ENCODE results near the gene SLC12A9.

Gene SLC12A9

GRCh38 chr7:100852048-100852872, at the start of gene SLC12A9:
Gene SLC12A9, plus strand, starts transcription at chr7:100852713. Its CDS starts 1,485 bp downstream, at chr7:100854198.
- Histone ChIP-seq H3K4me1 (ENCODE audit: insufficient read depth, low read length, severe bottlenecking) (peaks cover 12% of the 10 kb centered on the region), H3K36me3 (ENCODE audit: insufficient read depth, low read length) (no peaks in the 10 kb centered on the region), H4K20me1 (ENCODE audit: insufficient read depth, low read length) (no peaks in the 10 kb centered on the region), H3K27me3 (ENCODE audit: insufficient read depth, low read length) (no peaks in the 10 kb centered on the region), H3K4me2 (ENCODE audit: low read length) (peak within 1 kb of the TSS; percentile 91), H3K9ac (ENCODE audit: low read length) (peak within 1 kb of the TSS; percentile 75), H3K79me2 (ENCODE audit: insufficient read depth, low read length) (no peaks in the 10 kb centered on the region), H3K4me3 (ENCODE audit: low read depth, low read length, poor library complexity, severe bottlenecking) (peak within 1 kb of the TSS; percentile 73), H3K9me2 (ENCODE audit: low read depth, low read length) (no peaks in the 10 kb centered on the region), H3K27ac (ENCODE audit: low read depth, low read length, poor library complexity, severe bottlenecking) (peak within 1 kb of the TSS; percentile 1), H3F3A (ENCODE audit: insufficient read depth, low read length) (no peaks in the 10 kb centered on the region), H2AFZ (ENCODE audit: low read length) (peak within 1 kb of the TSS; percentile 73), H3K9me3 (ENCODE audit: low read length) (no peaks in the 10 kb centered on the region)
- TF ChIP-seq EZH2 (IDR thresholded peaks at IDR 0.05; ENCODE audit: borderline replicate concordance, low read length) = no peak
- TF ChIP-seq CTCF (IDR thresholded peaks at IDR 0.05; ENCODE audit: low read length) = peak; percentile 99

GRCh38 chr7:100802951-100803350, 49.6 kb upstream of the SLC12A9 start:
- H3K4me3 ChIP-seq (ENCODE audit: low read depth, low read length, poor library complexity, severe bottlenecking) = no peak overlapping the region
- no peaks in the 10 kb centered on the region for H4K20me1 ChIP-seq (ENCODE audit: insufficient read depth, low read length)
- H3K4me2 ChIP-seq (ENCODE audit: low read length) = no peak overlapping the region
- no peaks in the 10 kb centered on the region for H3K36me3 ChIP-seq (ENCODE audit: insufficient read depth, low read length)
- no peak overlapping the region for H2AFZ ChIP-seq (ENCODE audit: low read length)
- TF ChIP-seq CTCF (IDR thresholded peaks at IDR 0.05; ENCODE audit: low read length) (no peak), EZH2 (IDR thresholded peaks at IDR 0.05; ENCODE audit: borderline replicate concordance, low read length) (no peak)
- no peaks in the 10 kb centered on the region for H3K4me1 ChIP-seq (ENCODE audit: insufficient read depth, low read length, severe bottlenecking)
- no peak overlapping the region for H3K9ac ChIP-seq (ENCODE audit: low read length)
- no peaks in the 10 kb centered on the region for H3K9me2 ChIP-seq (ENCODE audit: low read depth, low read length)
- no peak overlapping the region for H3K27ac ChIP-seq (ENCODE audit: low read depth, low read length, poor library complexity, severe bottlenecking)
- H3F3A ChIP-seq (ENCODE audit: insufficient read depth, low read length) = no peaks in the 10 kb centered on the region
- H3K27me3 ChIP-seq (ENCODE audit: insufficient read depth, low read length) = no peaks in the 10 kb centered on the region; the same call in 1 of the 2 replicates
- no peaks in the 10 kb centered on the region for H3K9me3 ChIP-seq (ENCODE audit: low read length)
- no peaks in the 10 kb centered on the region for H3K79me2 ChIP-seq (ENCODE audit: insufficient read depth, low read length)

DNA sequence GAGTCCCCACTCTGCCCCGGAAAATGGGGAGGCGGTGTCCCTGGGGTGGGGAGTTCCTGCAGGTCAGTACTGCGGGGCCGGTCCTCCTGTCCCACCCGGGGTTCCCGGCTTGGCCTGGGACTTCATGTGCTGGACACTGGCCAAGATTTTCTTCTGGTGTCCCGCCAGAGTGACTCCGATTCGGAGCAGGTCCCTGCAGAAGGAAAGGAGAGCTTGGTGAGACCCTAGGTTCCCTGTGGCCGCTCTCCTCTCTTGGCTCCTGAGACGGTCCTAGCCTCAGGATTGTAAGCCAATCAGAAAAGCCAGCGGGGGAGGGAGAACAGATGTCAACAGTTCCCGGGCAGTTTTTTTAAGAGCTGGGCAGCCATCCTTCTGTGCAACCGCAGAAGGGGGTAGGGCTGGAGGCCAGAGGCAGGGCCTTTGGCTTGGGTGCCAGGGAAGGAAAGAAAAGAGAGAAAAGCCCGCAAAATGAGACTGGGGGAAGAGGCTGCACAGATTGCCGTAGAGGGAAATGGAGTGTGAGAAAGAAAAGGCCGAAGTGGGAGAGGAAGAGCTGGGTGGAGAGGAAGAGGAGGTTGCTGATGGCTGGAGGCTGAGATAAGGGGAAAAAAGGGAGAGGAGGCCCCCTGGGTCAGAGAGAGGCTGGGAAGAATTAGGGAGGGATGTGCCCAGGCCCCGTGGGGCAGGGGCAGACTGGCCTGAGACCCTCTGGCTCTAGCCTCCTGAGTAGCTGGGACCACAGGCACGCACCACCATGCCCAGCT, 48.9 kb upstream of the SLC12A9 start:
- H3K4me3 ChIP-seq (ENCODE audit: low read depth, low read length, poor library complexity, severe bottlenecking) = no peak overlapping the region
- H3K9ac ChIP-seq (ENCODE audit: low read length) = no peak overlapping the region
- H2AFZ ChIP-seq (ENCODE audit: low read length) = no peak overlapping the region

More for the DNA sequence above, 48.9 kb upstream of the SLC12A9 start:
- no peak for TF ChIP-seq EZH2 (IDR thresholded peaks at IDR 0.05; ENCODE audit: borderline replicate concordance, low read length)
- TF ChIP-seq CTCF (IDR thresholded peaks at IDR 0.05; ENCODE audit: low read length) = no peak
- Histone ChIP-seq H3K36me3 (ENCODE audit: insufficient read depth, low read length) (no peaks in the 10 kb centered on the region), H3F3A (ENCODE audit: insufficient read depth, low read length) (no peaks in the 10 kb centered on the region), H3K4me1 (ENCODE audit: insufficient read depth, low read length, severe bottlenecking) (no peaks in the 10 kb centered on the region), H3K79me2 (ENCODE audit: insufficient read depth, low read length) (no peaks in the 10 kb centered on the region), H3K27me3 (ENCODE audit: insufficient read depth, low read length) (no peaks in the 10 kb centered on the region; the same call in 1 of the 2 replicates), H3K9me2 (ENCODE audit: low read depth, low read length) (no peaks in the 10 kb centered on the region), H3K27ac (ENCODE audit: low read depth, low read length, poor library complexity, severe bottlenecking) (no peak overlapping the region), H4K20me1 (ENCODE audit: insufficient read depth, low read length) (no peaks in the 10 kb centered on the region), H3K9me3 (ENCODE audit: low read length) (no peaks in the 10 kb centered on the region), H3K4me2 (ENCODE audit: low read length) (no peak overlapping the region)
